ENCODE results near the gene MTMR1.

The MTMR1 gene

GRCh38 chrX:150692831-150693724 lies at the start of gene MTMR1:
TSS of gene MTMR1 (plus strand) at chrX:150693396. CDS start at chrX:150693531, 135 bp downstream.
- Histone ChIP-seq H3K9me3 (no peaks in the 10 kb centered on the region), H3K27ac (peak within 1 kb of the TSS; percentile 88), H3K27me3 (no peaks in the 10 kb centered on the region), H3K4me1 (ENCODE audit: control insufficient read depth in 1 of 2, insufficient read depth in 1 of 2, low read depth in 1 of 2, low read length in 1 of 2) (peaks cover 41 to 43% of the 10 kb centered on the region in 2 experiments), H3K36me3 (no peaks in the 10 kb centered on the region), H3K4me3 (ENCODE audit: low read depth in 1 of 2, low read length in 1 of 2) (peak within 1 kb of the TSS; percentile 62 to 66)
- no peak for TF ChIP-seq CTCF (IDR thresholded peaks at IDR 0.05)

GRCh38 chrX:150643958-150644357 lies 49.2 kb upstream of the MTMR1 start:
- no peak overlapping the region for H3K4me3 ChIP-seq (ENCODE audit: low read depth in 1 of 2, low read length in 1 of 2)
- no peaks in the 10 kb centered on the region for H3K27me3 ChIP-seq

GRCh38 chrX:150644422-150644821 lies 48.8 kb upstream of the MTMR1 start:
- TF ChIP-seq CTCF (IDR thresholded peaks at IDR 0.05), result no peak
- no peaks in the 10 kb centered on the region for H3K4me1 ChIP-seq (ENCODE audit: control insufficient read depth in 1 of 2, insufficient read depth in 1 of 2, low read depth in 1 of 2, low read length in 1 of 2)
- H3K9me3 ChIP-seq, result no peaks in the 10 kb centered on the region
- no peak overlapping the region for H3K4me3 ChIP-seq (ENCODE audit: low read depth in 1 of 2, low read length in 1 of 2)
- H3K27ac ChIP-seq, result no peak overlapping the region
- H3K36me3 ChIP-seq, result peaks cover 66% of the 10 kb centered on the region
- no peaks in the 10 kb centered on the region for H3K27me3 ChIP-seq

More at GRCh38 chrX:150643958-150644357, 49.2 kb upstream of the MTMR1 start:
- no peaks in the 10 kb centered on the region for H3K9me3 ChIP-seq
- no peak overlapping the region for H3K27ac ChIP-seq
- no peaks in the 10 kb centered on the region for H3K4me1 ChIP-seq (ENCODE audit: control insufficient read depth in 1 of 2, insufficient read depth in 1 of 2, low read depth in 1 of 2, low read length in 1 of 2)
- TF ChIP-seq CTCF (IDR thresholded peaks at IDR 0.05), result no peak
- peaks cover 66% of the 10 kb centered on the region for H3K36me3 ChIP-seq

GRCh38 chrX:150647331-150647730 lies 45.9 kb upstream of the MTMR1 start:
- Histone ChIP-seq H3K27me3 (no peaks in the 10 kb centered on the region), H3K4me3 (ENCODE audit: low read depth in 1 of 2, low read length in 1 of 2) (no peak overlapping the region), H3K36me3 (peaks cover 54% of the 10 kb centered on the region), H3K9me3 (no peaks in the 10 kb centered on the region), H3K27ac (no peak overlapping the region), H3K4me1 (ENCODE audit: control insufficient read depth in 1 of 2, insufficient read depth in 1 of 2, low read depth in 1 of 2, low read length in 1 of 2) (no peaks in the 10 kb centered on the region)
- no peak for TF ChIP-seq CTCF (IDR thresholded peaks at IDR 0.05)

GRCh38 chrX:150648296-150648940 lies 44.8 kb upstream of the MTMR1 start:
- TF ChIP-seq CTCF (IDR thresholded peaks at IDR 0.05), result no peak
- no peaks in the 10 kb centered on the region for H3K9me3 ChIP-seq
- H3K4me3 ChIP-seq (ENCODE audit: low read depth in 1 of 2, low read length in 1 of 2), result no peak overlapping the region
- no peaks in the 10 kb centered on the region for H3K4me1 ChIP-seq (ENCODE audit: control insufficient read depth in 1 of 2, insufficient read depth in 1 of 2, low read depth in 1 of 2, low read length in 1 of 2)
- H3K36me3 ChIP-seq, result peaks cover 50% of the 10 kb centered on the region
- no peak overlapping the region for H3K27ac ChIP-seq
- no peaks in the 10 kb centered on the region for H3K27me3 ChIP-seq
